Glutamatergic neuron (in vitro differentiated cells): ENCODE results near the gene CDH20. TPM values are rescaled to one million over a fixed set of nuclear protein-coding genes. Genes with fewer than 3 reads are reported as not detected.
A peak's percentile ranks its signal among the peaks of the same experiment; 100 is the strongest.

Source experiments
- DNase-seq: peaks from one replicate; pipeline ENCODE4 v3.0.0; 2022
- H3K27ac Mint-ChIP-seq: one replicate; pipeline ENCODE4 v1.8.0; 2020; ENCODE audit warnings: mild to moderate bottlenecking, mixed read lengths, inconsistent platforms; ENCODE audit not compliant: unreplicated experiment
- H3K27me3 Mint-ChIP-seq: one replicate; pipeline ENCODE4 v1.8.0; 2020; ENCODE audit warnings: mild to moderate bottlenecking, moderate library complexity, mixed read lengths, inconsistent platforms; ENCODE audit not compliant: unreplicated experiment
- H3K36me3 Mint-ChIP-seq: one replicate; pipeline ENCODE4 v1.8.0; 2020; ENCODE audit warnings: mild to moderate bottlenecking, mixed read lengths, inconsistent platforms; ENCODE audit not compliant: unreplicated experiment
- H3K4me1 Mint-ChIP-seq: one replicate; pipeline ENCODE4 v1.8.0; 2020; ENCODE audit warnings: mild to moderate bottlenecking, low read depth, mixed read lengths, inconsistent platforms; ENCODE audit not compliant: unreplicated experiment
- H3K4me3 Mint-ChIP-seq: one replicate; pipeline ENCODE4 v1.8.0; 2020; ENCODE audit warnings: mild to moderate bottlenecking, mixed read lengths, inconsistent platforms; ENCODE audit not compliant: unreplicated experiment
- H3K9me3 Mint-ChIP-seq: one replicate; pipeline ENCODE4 v1.8.0; 2020; ENCODE audit warnings: mild to moderate bottlenecking, moderate library complexity, mixed read lengths, inconsistent platforms; ENCODE audit not compliant: unreplicated experiment
- total RNA-seq: library from RNA; stranded (reverse); fragmentation: NEBNext Ultra II Directional; extraction: Animal tissue kit (Norgen Biotek cat#: 25700); gene quantifications from one replicate; pipeline ENCODE4 v1.2.1, GENCODE V29; 2021; ENCODE audit not compliant: unreplicated experiment
- TF ChIP-seq, protein P1 (sequence below): fragments of 200-600 bp; sonication (generic); IDR thresholded peaks from one replicate; pipeline ENCODE4 v1.5.0; 2021; ENCODE audit not compliant: partially characterized antibody, unreplicated experiment

CDH20 gene
- total RNA-seq, 1 donor from 2014 or later: 0.47 TPM

DNA sequence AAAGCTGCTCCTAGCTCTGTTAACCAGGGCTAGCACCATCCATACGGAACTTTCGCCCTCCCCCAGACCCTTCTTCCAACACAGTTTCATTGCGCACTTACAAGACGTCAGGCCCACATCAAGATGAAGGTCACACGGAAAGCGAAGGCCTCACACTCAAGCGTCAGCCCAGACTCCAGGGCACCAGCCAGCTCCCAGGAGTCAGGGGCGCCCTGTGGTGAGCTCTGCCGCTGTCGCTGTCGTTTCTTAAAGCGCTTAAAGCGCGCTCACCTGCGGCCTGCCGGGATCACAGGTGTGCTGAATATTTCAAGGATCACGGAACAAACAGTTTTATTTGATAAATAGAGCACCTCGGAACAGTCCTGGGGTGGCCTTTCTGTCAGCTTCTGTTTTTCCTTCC lies 163.1 kb downstream of the CDH20 start:
- Mint-ChIP-seq H3K9me3 (no peaks in the 10 kb centered on the region), H3K4me1 (no peaks in the 10 kb centered on the region), H3K27ac (no peak overlapping the region), H3K27me3 (no peaks in the 10 kb centered on the region), H3K4me3 (no peak overlapping the region), H3K36me3 (no peaks in the 10 kb centered on the region)
- no peak for DNase-seq
- TF ChIP-seq, protein P1, sequence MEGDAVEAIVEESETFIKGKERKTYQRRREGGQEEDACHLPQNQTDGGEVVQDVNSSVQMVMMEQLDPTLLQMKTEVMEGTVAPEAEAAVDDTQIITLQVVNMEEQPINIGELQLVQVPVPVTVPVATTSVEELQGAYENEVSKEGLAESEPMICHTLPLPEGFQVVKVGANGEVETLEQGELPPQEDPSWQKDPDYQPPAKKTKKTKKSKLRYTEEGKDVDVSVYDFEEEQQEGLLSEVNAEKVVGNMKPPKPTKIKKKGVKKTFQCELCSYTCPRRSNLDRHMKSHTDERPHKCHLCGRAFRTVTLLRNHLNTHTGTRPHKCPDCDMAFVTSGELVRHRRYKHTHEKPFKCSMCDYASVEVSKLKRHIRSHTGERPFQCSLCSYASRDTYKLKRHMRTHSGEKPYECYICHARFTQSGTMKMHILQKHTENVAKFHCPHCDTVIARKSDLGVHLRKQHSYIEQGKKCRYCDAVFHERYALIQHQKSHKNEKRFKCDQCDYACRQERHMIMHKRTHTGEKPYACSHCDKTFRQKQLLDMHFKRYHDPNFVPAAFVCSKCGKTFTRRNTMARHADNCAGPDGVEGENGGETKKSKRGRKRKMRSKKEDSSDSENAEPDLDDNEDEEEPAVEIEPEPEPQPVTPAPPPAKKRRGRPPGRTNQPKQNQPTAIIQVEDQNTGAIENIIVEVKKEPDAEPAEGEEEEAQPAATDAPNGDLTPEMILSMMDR: no peak

DNA sequence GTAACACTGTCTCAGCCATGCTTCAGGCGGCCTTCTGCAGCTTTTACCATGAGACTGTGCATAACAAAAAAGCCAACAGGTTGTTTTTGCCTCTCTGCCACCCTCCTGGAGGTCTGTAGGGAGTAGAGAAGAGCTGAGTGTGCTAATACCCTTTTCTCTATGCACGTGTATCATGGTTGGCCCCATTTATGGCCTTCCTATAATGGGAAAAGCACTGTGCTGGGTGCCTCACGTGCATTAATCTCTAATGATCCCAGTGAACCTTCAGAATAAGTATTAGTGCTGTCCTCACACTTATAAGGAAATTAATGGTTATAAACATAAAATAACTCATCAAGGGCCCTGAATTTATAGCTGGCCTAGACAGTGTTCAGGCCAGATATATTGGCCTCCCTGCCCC lies 164.2 kb downstream of the CDH20 start:
- Mint-ChIP-seq H3K27ac (no peak overlapping the region), H3K4me1 (peaks cover 7% of the 10 kb centered on the region), H3K36me3 (no peaks in the 10 kb centered on the region), H3K9me3 (no peaks in the 10 kb centered on the region), H3K27me3 (no peaks in the 10 kb centered on the region), H3K4me3 (no peak overlapping the region)
- TF ChIP-seq, protein P1: no peak
- DNase-seq: no peak

DNA sequence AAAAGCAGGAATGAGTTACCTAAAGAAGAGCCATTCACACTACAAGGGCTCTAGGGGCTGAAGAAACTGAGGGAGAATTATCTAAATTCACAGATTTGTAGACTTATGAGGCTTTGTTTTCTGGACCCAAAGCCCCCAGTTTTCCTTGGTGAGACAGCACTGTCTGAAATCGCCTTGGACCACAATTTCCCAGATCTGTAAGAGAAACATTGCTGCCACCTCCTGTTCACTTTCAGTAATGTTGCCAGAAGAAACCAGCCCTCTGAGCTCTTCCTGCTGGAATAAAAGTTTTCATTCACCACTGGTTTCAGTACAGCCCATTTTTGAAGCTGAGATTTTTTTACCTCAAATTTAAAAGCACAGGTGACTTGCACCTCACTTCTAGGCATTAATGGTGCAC lies 169.2 kb downstream of the CDH20 start:
- Mint-ChIP-seq H3K4me3 (no peak overlapping the region), H3K4me1 (peaks cover 7% of the 10 kb centered on the region), H3K27ac (no peak overlapping the region), H3K36me3 (no peaks in the 10 kb centered on the region), H3K27me3 (no peaks in the 10 kb centered on the region), H3K9me3 (no peaks in the 10 kb centered on the region)
- peak; percentile 45 for DNase-seq
- TF ChIP-seq, protein P1: peak; percentile 76

DNA sequence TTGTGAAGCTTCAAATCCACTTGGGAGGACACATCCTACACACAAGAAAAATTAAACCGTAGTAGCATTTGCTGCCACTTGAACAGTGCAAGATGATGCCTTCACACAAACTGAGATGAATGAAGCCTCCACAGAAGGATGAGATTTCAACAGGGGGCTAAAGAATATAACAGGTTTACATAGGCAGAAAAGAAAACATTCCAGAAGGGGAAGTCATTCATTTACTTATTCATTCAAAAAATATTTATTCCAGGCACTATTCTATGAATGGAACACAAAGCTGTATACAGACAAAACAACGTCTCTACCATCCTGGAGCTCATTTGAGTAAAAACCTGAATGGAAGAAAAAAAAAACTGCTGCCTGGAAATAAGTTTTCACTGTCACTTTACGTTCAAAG lies 170.5 kb downstream of the CDH20 start:
- Mint-ChIP-seq H3K9me3 (no peaks in the 10 kb centered on the region), H3K4me3 (no peak overlapping the region), H3K27me3 (no peaks in the 10 kb centered on the region), H3K4me1 (peaks cover 7% of the 10 kb centered on the region), H3K27ac (no peak overlapping the region), H3K36me3 (no peaks in the 10 kb centered on the region)
- TF ChIP-seq, protein P1: no peak
- no peak for DNase-seq

DNA sequence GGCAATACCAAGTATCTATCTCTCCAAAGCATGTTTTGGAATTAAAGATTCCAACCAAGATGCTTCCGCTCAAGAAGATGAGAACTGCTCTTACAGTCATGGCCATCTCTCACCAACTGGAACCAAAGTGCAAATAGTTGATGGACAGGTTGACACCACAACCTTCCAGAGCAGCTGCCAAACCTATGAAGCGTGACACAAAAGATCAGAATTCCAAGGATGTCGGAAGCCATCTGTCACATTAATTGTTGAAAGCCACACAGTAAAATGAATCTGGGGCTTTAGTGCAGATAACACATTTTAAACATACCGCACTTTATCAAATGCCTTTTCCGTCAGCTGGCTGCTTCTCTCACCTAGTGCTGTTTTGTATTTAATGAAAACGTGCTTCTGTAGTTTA lies 195.7 kb downstream of the CDH20 start:
- no peak overlapping the region for H3K4me3 Mint-ChIP-seq
- H3K4me1 Mint-ChIP-seq: peaks cover 22% of the 10 kb centered on the region
- no peaks in the 10 kb centered on the region for H3K9me3 Mint-ChIP-seq
- DNase-seq: no peak
- H3K27me3 Mint-ChIP-seq: no peaks in the 10 kb centered on the region
- peak overlapping the region; percentile 76 for H3K27ac Mint-ChIP-seq
- peaks cover 6% of the 10 kb centered on the region for H3K36me3 Mint-ChIP-seq
- TF ChIP-seq, protein P1: no peak
